GM10266 (cell line): ENCODE measurements around the gene ANKHD1.

Source experiments
- DNase-seq: peaks from one replicate; pipeline ENCODE4 v3.0.0; 2012; ENCODE audit errors: extremely low spot score
- TF ChIP-seq, protein P1 (sequence below): IDR thresholded peaks from 2 replicates; pipeline ENCODE4 v1.5.1; 2012; ENCODE audit warnings: mild to moderate bottlenecking, low read depth; ENCODE audit not compliant: control insufficient read depth, insufficient read depth; ENCODE audit errors: missing control alignments

Gene ANKHD1

GRCh38 chr5:140381351-140381750 lies 20.3 kb upstream of the ANKHD1 start:
- TF ChIP-seq, protein P1, sequence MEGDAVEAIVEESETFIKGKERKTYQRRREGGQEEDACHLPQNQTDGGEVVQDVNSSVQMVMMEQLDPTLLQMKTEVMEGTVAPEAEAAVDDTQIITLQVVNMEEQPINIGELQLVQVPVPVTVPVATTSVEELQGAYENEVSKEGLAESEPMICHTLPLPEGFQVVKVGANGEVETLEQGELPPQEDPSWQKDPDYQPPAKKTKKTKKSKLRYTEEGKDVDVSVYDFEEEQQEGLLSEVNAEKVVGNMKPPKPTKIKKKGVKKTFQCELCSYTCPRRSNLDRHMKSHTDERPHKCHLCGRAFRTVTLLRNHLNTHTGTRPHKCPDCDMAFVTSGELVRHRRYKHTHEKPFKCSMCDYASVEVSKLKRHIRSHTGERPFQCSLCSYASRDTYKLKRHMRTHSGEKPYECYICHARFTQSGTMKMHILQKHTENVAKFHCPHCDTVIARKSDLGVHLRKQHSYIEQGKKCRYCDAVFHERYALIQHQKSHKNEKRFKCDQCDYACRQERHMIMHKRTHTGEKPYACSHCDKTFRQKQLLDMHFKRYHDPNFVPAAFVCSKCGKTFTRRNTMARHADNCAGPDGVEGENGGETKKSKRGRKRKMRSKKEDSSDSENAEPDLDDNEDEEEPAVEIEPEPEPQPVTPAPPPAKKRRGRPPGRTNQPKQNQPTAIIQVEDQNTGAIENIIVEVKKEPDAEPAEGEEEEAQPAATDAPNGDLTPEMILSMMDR = no peak
- no peak for DNase-seq

GRCh38 chr5:140381972-140382371 lies 19.7 kb upstream of the ANKHD1 start:
- DNase-seq = no peak
- TF ChIP-seq, protein P1 = no peak

GRCh38 chr5:140382866-140383265 lies 18.8 kb upstream of the ANKHD1 start:
- DNase-seq = no peak
- TF ChIP-seq, protein P1 = no peak

- TF ChIP-seq, protein P1 = no peak
- no peak for DNase-seq
Observed at GRCh38 chr5:140383300-140383699, 18.3 kb upstream of the ANKHD1 start.

GRCh38 chr5:140388052-140388451 lies 13.6 kb upstream of the ANKHD1 start:
- DNase-seq = no peak
- TF ChIP-seq, protein P1 = no peak

GRCh38 chr5:140391312-140391711 lies 10.3 kb upstream of the ANKHD1 start:
- no peak for DNase-seq
- TF ChIP-seq, protein P1 = no peak

- TF ChIP-seq, protein P1 = no peak
- DNase-seq = no peak
Observed at GRCh38 chr5:140391732-140392131, 9.9 kb upstream of the ANKHD1 start.
